Stromal cell of bone marrow (primary cell): ENCODE results near the gene C22orf42.
"Not testable (repeated sequence)": the region's sequence is repeated elsewhere in the genome, so short reads cannot be mapped to it uniquely, and the experiment has no call there.

Experiments used
- DNase-seq: peaks from one replicate; pipeline ENCODE4 v3.0.0-alpha.2; 2012; ENCODE audit warnings: low read depth

C22orf42 gene

DNA sequence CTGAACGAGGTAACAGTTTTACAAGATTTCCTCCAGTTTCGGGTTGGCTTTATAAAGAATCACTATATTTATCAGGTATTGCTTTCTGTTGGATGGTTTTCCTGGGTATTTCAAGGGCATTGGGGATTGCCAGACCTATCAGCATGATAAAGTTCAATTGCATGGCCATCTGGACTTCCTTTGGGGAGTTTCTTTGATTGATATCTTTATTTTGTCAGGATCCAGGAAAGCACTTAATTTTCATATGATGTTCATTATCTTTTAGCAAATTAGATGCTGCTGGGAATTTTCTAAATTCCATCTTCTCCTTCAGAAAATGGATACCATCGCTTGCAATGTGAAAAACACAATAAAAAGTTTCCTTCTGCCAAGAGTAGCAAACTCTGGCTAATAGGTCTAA lies 24.5 kb upstream of the C22orf42 start:
- DNase-seq, result no peak

DNA sequence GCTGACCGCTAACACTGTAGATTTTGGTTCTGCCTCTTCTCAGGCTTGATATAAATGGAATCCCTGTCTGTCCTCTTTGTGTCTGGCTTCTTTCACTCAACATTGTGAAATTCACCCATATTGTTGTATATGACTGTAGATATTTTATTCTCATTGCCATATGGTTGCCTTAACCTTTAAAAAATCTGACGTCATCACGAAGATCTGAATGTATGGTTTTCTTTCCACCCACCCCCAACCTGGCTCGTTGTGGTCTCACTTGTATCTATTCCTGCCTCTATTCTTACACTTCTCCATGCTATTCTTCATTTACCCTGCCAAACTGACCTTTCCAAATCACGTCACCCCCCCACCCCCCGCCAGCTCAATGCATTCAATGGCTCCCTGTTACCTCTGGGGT lies 21.9 kb upstream of the C22orf42 start:
- DNase-seq, result no peak

DNA sequence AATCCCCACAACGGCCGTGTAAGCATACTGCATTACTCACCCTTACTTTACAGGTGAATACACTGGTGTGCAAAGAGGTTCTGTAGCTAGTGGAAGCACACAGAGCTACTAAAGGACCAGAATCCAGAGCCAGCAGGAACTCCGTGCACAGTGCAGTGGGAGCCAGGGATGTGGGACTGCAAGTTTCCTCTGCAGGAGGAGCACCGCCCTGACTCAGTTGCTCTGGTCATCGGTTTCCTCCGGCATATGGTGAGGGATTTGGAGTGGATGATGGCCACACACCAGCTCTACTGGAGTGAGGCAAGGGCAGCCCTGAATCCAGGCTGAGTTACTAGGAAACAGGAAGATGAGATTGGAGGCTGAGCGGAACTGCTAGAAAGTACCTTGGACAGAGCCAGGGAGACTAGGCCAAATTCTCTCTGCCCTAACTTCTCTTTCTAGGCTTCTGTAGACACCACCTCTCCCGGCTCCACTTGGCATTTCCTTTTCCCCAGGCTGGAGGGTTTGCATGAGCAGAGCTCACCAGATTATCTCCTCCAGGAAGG lies 18.2 kb upstream of the C22orf42 start:
- DNase-seq, result no peak

DNA sequence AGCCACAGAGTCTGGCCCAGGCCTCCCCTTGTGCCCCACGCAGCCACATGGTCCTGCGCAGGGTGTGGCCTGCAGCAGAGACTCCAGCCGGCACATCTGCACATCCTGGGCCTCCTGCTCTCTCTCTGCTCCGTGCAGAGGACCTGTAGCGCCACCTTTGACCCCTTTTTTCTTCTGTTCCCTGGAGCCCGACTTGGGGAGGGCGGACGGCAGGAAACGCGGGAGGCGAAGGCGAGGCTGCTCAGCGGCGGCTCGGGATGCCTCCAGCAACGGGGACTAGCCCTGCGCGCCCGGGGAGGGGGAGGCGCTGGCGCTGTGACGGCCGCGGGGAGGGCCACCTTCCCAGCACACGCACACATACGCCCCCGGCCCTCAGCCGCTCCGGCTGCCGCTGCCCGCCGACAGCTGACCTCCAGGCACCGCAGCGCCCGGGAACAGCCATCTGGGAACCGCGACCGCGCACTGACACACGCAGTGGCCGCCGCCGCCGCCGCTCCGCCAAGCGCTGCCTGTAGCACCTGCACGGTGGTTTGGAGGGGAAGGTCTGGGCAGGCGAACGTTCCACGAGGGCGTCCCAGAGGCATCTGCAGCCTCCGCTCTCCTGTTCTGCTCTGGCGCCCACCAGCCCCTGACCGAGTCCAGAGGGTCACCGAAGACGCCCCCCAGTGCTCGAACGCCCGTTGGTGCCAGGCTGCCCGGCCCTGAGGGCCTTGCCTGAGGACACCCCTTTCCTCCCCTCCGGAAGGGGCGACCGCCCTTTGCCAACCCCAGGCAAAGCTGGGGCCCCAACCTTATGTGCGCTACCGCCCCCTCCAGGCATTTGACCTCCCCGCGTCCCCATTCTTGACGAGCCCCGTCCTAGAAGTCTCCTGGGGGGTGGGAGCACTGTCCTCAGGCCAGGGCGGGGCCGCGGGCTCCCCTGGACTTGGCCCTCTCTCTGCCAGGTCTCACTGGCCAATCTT lies 16.9 kb upstream of the C22orf42 start:
- no peak for DNase-seq

DNA sequence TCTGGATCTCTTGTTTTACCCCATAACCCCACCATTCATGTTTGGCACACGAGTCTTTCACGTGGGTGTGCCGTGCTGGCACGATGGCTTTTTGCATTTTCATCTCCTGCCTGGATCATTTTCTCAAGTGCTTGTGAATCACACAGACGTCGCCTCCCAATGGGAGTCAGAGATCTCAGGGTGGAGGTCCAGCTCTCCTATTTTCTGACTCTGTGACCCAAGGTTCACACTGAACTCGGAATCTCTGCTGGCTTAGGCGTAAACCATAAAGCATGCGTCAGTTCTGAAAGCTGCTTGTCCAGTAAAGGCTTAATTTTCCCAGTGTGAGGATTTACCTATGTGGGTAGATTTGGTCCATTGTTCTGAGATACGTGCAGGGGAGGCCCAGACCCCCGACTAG lies 16.0 kb upstream of the C22orf42 start:
- no peak for DNase-seq

DNA sequence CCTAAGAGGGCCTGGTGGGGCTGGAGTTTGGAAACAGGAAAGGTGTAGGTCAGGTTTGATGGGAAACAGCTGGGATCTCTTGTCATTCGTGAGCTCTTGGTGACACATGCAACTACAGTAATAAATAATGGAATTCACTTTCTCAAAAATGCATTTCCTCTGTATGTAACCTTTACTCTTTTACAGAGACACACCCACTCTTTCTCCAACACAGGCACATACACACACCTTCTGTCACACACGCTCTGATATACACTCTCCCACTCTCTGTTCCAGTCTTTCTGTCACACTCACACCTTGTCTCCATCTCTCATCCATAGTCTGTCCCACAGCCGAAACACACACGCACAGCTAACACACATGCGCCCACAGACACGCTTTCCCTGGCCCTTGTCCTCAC lies 6.6 kb upstream of the C22orf42 start:
- no peak for DNase-seq

DNA sequence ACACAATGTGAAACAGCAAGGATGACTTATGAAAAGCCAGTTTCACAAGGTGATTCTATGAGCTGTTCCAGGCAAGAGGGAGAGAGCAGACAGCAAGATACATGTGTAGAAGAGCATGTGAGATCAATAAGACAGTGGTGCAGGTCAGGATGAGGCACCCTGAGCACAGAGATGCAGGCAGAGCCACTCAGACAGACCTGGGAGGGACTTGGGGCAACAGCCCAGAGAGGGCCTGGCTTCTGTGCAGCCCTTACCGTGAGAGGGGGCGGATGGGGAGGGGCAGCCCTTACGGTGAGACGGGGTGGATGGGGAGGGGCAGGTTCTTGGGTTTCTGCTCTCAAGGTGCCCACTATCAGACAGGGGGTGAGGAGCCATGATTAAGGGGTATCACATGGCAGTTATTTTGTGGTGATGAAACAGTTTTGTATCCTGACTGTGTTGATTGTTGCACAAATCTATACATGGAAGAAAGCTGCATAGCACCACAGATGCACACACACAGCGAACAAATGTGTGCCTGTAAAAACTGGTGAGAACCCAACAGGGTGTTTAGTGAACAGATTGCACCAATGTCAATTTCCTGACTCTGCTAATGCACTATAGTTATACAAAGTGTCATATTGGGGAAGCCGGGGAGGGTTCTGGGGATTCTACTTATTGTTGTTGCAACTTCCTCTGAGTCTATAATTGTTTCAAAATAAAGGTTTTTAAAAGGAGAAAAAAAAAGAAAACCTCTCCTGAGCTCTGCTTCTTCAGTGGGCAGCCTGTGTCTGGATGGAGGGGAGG lies 5.2 kb upstream of the C22orf42 start:
- no peak for DNase-seq

DNA sequence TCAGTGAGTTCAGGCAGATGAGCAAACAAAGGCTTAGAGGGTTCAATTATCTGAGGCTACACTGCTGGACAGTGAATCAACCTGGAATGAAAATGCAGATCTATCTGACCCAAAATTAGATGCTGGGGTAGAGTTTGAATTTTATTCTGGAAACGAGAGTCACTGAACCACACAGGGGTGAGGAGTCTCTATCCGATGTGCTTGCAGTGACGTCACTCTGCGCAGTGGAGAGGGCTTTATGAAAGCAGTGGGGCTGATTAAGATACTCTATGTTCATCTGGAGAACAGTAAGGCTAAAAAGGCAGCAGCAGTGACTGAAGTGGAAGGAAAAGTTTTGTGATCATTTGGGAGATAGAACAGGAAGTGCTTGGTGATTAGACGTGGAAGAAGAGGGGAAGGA lies 1.3 kb upstream of the C22orf42 start:
- not testable (repeated sequence) for DNase-seq

DNA sequence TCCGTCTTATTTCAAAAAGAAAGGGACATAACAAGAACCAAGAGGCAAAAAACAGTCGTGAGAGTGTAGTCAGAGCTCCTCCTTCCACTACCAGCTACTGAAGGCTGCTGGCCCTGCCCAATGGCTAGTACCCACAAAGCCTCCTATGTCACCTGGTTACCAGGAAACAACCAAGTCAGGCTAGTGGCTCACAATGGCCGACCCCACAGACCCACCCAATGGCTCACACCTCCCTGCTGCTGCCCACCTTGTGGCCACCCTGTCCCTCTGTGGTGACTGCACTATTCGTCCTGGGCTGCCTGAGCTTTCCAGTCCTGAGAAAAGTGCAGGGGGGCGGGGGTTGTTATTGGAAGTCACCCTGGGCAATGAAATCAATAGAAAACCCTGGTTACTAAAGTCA lies 1.5 kb downstream of the C22orf42 start:
- not testable (repeated sequence) for DNase-seq

DNA sequence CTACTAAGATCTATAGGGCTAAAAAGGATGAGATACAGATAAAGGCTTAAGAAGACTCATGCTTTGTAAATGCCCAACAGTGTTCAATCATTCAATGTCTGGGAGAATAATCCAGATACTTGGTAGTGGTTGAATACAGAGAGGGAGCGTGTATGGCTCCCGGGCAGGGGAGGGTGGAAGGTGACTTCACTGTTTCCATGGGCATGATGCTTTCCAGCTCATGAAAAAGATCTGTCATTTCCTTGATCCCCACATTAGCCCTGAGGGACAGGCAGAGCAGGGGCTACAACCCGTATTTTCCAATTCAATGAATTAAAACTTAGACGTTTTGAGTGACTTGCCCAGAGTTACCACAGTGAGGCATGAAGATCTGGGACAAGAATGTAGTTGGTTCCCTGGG lies 4.4 kb downstream of the C22orf42 start:
- DNase-seq, result not testable (repeated sequence)

DNA sequence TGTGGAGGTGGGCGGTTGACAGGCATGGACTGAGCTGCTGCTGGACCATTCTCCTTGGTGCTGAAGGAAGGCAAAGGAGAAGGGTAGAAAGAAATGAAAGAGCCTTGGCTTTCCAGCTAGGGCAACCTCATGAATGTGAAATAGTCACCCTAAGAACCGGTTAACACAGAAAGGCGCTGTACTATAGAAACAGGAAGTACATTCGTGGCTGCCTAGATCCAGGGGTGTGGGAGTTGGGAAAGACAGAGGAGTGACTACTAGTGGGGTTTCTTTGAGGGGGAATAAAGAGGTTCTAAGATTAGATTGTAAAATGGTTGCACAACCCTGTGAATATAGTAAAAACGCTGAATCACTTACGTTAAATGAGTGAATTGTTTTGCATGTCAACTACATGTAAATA lies 7.5 kb downstream of the C22orf42 start:
- not testable (repeated sequence) for DNase-seq

DNA sequence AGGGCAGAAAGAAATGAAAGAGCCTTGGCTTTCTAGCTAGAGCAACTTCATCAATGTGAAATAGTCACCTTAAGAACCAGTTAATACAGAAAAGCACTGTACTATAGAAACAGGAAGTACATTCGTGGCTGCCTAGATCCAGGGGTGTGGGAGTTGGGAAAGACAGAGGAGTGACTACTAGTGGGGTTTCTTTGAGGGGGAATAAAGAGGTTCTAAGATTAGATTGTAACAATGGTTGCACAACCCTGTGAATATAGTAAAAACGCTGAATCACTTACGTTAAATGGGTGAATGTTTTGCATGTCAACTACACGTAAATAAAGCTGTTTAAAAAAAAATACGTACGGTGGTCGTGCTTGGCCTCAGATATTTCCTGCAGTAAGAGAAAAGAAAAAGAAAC lies 8.5 kb downstream of the C22orf42 start:
- DNase-seq, result not testable (repeated sequence)

DNA sequence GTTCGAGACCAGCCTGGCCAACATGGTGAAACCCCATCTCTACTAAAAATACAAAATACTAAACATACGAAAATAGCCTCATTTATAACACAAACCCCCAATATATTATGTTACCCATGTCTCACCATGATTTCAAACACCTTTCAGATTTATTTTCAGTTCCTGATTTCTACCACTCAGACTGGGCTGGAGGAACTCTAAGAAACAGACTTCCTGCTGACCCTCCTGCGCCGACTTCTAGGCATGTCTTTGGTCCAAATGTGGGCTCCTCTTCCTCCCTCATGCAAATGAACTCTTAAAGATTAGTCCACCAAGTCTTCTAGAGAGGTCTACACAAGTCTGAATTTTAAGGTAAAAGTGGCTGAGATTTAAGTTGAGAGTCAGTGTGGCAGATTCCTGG lies 10.7 kb downstream of the C22orf42 start:
- DNase-seq, result not testable (repeated sequence)

DNA sequence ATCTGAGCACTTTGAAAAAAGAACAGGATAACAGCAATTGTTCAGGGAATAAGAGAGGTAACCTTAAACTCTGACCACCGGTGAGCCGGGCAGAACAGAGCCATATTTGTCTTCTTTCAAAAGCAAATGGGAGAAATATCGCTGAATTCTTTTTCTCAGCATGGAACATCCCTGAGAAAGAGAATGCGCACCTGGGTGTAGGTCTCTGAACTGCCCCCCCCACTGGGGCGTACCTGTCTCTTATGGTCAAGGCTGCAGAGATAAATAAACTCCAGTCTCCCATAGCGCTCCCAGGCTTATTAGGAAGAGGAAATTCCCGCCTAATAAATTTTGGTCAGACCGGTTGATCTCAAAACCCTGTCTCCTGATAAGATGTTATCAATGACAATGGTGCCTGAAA lies 12.0 kb downstream of the C22orf42 start:
- DNase-seq, result not testable (repeated sequence)

DNA sequence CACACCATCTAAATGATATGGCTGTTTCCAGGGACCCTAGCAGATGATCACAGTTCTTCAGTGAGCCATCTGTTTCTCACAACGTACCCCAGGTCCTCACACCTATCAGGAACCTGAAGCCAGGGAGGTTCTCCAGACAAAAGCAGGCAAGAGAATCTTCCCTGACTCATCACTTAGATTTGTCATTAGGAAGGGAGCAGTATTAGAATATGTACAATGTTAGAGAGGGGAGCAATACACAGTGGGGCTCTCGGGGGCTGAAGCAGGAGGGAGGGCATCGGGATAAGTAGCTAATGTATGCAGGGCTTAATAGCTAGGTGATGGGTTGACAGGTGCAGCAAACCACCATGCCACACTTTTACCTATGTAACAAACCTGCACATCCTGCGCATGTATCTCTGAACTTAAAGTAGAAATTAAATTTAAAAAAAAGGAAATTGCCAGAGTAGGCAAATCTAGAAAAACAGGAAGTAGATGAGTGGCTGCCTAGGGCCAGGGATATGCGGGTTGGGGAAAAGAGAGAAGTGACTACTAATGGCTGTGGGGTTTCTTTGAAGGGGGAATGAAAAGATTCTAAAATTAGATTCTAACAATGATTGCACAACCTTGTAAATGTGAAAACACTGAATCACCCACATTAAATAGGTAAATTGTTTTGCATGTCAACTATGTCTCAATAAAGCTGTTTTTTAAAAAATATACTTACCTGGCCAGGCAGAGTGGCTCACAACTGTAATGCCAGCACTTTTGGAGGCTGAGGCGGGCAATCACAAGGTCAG lies 14.4 kb downstream of the C22orf42 start:
- DNase-seq, result no peak

DNA sequence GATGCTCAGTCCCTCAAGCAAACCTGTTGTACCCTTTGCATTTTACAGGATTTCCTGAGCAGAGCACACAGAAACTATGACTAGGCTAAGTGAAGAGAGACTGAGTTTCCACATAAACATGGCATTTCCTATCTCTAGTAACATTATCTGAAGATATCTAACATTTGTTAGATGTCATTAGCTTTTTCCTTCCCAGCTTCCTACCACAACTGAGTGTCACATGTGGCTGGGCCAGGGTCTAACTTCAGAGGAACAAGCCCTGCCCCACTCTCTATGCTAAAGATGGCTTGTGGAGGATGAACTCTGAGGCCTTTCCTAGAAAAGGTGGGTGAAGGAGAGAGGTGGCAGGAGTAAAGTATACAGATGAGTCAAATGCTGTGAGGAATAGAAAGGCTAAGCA lies 16.5 kb downstream of the C22orf42 start:
- DNase-seq, result no peak

DNA sequence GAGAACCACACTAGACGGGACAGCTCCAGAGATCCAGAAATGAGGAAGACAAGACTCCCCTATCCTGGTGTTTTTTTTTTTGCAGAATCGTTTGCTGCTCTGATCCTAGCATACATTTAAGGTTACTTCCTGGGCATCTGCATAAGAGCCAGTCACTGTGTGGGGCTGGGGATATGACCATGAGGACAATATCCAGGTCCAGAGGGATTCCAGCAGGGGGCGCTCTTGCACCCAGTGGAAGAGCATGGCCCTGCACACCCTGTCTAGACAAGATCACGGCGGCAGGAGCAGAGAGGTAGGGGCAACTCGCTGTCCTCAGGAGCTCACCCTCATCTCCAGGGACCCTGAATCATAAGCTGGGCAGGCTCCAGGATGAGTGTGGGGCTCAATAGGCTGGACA lies 18.4 kb downstream of the C22orf42 start:
- DNase-seq, result not testable (repeated sequence)

DNA sequence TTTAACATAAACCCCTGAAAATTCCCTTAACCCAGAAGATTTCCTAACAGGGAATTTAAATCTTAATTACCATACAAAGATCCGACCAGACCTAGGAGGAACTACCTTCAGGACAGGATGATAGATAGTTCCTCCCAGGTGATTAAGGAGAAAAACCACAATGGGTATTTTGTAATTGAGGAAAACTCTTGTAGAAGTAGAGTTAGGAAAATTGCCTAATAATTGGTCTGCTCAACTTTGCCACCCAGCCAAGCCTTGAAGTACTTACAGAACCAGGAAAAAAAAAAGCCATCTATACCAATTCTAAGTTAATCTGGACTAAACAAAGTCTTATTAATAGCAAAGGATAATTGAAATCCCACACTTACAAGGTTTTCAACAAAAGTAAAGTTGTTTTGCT lies 20.5 kb downstream of the C22orf42 start:
- not testable (repeated sequence) for DNase-seq

DNA sequence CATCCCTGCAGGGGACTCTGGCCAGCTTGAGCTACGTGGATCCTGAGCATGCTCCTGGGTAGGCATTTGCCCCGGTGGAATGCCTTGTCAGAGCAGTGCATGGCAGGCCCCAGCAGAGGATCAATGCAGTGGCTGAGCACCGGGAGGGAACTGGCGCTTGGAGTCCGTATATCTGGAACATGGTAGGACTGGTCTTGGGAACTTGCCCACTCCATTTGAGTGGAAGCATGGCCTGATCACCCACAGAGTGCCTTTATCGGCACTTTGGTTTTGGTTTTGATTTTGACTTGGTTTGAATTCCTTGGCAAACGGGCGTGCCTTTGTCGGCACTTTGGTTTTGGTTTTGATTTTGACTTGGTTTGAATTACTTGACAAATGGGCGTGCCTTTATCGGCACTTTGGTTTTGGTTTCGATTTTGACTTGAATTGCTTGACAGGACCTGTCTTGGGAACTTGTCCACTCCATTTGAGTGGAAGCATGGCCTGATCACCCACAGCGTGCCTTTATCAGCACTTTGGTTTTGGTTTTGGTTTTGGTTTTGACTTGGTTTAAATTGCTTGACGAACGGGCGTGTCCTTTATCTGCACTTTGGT lies 21.3 kb downstream of the C22orf42 start:
- DNase-seq, result peak; percentile 1

DNA sequence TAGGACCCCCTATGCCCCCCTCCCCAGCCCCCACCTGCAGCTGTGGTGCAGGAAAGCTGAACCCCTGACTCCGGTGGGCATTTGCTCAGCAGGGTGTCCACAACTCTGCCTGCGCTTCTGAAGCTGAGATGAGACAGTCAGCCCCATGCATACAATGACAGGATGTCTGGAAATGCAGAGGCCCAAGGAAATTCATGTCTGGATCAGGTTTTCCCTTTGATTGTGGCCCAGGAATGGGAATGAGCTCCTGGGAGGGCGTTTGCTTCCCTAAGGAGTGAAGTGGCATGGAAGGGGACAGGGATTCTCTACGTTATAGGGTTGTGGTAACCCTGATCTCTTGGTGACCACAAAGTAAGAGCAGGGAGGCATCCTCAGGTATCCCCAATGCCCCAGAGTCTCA lies 22.2 kb downstream of the C22orf42 start:
- not testable (repeated sequence) for DNase-seq

DNA sequence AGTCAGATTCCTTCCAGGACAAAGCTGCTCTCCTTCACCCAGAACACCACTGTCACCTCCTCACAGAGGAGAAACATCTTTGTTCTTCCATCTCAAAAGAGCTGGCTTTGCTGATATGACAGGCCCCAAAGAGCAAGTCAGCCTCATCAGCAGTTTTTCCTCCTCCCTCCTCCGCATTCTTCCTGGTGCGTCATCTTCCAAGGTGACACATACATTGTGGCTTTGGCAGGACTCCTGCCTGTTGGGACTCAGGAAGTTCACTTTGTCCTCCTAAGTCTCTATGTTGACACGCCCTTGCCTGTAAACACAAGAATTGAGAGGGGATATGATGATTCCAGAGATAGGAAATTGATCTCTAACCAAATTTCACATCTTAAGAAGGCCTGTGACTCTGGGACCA lies 23.1 kb downstream of the C22orf42 start:
- DNase-seq, result peak; percentile 15

DNA sequence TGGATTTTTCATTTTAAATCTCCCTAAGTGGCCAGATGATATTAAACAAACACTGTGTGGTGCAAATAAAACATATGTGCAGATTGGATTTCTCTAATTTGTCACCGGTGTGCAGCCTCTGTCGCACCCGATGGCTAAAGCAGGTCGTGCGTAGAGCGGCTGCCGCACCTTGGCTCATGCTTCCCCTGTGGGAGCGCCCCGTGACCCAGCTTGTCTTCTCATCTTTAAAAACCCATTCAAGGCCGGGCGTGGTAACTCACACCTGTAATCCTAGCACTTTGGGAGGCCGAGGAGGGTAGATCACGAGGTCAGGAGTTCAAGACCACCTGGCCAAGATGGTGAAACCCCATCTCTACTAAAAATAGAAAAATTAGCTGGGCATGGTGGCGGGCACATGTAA lies 24.3 kb downstream of the C22orf42 start:
- not testable (repeated sequence) for DNase-seq
